Mucosa of stomach (tissue), 1 donor: ENCODE measurements around the gene GIMAP2.
"Not testable (repeated sequence)": the region's sequence is repeated elsewhere in the genome, so short reads cannot be mapped to it uniquely, and the experiment has no call there.

Experiments used
- H3K27me3 ChIP-seq: one replicate; pipeline ENCODE4 v1.7.0; 2013; ENCODE audit warnings: mild to moderate bottlenecking, low read length; ENCODE audit not compliant: control insufficient read depth, insufficient read depth
- H3K36me3 ChIP-seq: one replicate; pipeline ENCODE4 v1.7.0; 2013; ENCODE audit warnings: low read length; ENCODE audit not compliant: control insufficient read depth, insufficient read depth
- H3K4me1 ChIP-seq: one replicate; pipeline ENCODE4 v1.7.0; 2013; ENCODE audit warnings: mild to moderate bottlenecking, low read length; ENCODE audit not compliant: control insufficient read depth, insufficient read depth
- H3K4me3 ChIP-seq: one replicate; pipeline ENCODE4 v1.7.0; 2013; ENCODE audit warnings: low read length
- H3K9ac ChIP-seq: one replicate; pipeline ENCODE4 v1.7.0; 2013; ENCODE audit warnings: mild to moderate bottlenecking, low read length, moderate library complexity
- H3K9me3 ChIP-seq: one replicate; pipeline ENCODE4 v1.7.0; 2013; ENCODE audit warnings: mild to moderate bottlenecking, low read length, moderate library complexity; ENCODE audit not compliant: control insufficient read depth
- donor health status: Pancreatic carcinoma.

Gene GIMAP2

DNA sequence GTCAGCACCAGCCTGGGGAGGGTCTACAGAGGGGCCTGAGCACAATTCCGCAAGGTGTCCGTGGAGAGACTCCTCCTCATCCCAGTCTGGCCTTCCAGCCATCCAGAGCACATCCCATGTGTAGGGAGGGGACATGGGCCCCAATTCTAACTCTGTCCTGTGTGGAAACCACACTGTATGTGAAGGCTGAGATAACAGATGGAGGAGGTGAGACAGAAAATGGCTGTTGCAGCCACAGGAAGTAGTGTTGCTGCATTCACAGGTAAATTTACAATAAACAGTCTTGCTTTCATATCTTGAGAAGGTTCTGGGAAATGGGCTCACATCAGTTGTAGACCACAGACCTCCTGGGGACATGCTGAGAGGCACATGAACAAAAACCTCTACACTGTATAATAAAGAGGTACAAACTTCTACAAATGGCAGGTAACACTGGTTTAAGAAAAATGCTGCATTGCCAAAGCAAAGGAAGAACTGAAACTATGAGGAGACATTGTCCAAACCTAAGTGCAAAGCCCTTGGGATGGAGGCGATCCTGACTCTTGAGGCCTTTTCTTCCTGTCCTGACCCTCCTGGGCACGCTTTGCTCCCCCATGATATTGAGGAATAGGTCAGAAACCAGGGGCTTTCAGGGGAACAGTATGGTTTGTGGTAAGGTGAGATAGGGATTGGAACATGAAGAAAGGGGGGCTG is 21.6 kb upstream of the GIMAP2 start:
- H3K9me3 ChIP-seq: no peaks in the 10 kb centered on the region
- no peaks in the 10 kb centered on the region for H3K36me3 ChIP-seq
- no peaks in the 10 kb centered on the region for H3K4me1 ChIP-seq
- H3K9ac ChIP-seq: no peak overlapping the region
- no peaks in the 10 kb centered on the region for H3K27me3 ChIP-seq
- H3K4me3 ChIP-seq: no peak overlapping the region

DNA sequence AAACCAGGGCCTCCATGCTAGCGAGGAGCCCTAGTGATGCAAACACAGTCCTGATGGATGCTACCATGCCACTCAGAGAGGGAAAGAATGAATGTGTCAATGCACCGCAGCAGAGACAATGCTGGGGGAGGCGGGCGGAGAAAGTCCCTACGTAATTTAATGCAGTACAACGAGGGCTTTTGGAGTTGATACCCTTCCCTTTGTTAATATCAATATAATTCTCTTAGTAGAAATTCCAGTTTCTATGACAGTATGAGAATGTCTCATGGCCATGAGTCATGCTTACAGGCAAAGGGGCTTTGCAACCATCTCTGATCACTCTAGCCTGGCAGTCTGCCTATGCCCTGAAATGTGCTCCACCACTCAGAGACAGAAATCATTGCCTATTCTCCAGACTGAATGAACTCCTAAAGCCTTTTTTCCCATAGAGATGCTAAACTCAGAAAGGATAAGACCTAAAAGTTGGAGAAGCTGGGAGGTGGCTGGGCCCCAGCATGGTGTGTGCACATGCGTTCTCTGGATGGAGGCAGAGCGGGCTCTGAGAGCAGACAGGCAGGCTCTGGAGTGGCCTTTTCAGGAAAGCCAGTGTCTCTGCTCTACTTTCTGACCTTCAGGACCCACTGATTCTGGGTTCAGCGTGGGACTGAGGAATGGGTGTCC is 20.3 kb upstream of the GIMAP2 start:
- Histone ChIP-seq H3K36me3 (no peaks in the 10 kb centered on the region), H3K4me3 (no peak overlapping the region), H3K27me3 (no peaks in the 10 kb centered on the region), H3K9me3 (no peaks in the 10 kb centered on the region), H3K4me1 (no peaks in the 10 kb centered on the region), H3K9ac (no peak overlapping the region)

DNA sequence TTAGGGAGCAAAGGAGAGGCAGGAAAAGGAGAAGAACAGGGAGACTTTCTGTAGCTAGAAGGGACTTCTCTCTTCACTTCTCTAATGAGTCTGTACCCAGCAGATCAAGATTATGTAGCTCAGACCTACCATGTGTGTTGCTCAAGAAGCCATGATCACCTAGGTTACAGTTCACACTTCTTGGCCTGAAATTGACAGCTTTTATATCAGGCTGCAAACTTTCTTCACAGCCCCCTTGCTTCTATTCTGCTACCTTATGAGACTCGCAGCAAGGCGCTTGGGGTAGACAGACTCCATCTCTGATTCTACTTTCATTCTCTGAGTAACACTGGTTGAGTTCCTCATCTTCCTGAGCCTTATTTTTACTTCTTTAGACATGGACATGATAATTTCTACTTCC is 19.6 kb upstream of the GIMAP2 start:
- no peaks in the 10 kb centered on the region for H3K9me3 ChIP-seq
- H3K9ac ChIP-seq: no peak overlapping the region
- H3K36me3 ChIP-seq: no peaks in the 10 kb centered on the region

DNA sequence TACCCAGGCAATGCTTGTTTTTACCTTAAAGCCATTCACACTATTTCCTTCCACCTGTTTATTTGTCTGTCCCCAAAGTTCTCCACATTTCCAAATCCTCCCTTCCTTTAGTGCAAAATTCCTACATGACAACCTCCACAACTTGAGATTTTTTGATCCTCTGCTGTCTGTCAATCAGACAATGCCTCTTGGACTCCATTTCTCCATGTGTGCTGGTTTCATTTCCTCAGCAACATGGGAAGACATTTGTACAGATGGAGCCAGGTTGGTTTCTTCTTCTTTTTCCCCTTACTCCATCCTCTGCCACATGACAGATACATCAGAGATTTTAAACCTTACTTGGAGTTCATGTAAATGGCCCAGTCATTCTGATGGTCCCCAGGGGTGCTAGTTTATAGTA is 19.1 kb upstream of the GIMAP2 start:
- no peak overlapping the region for H3K9ac ChIP-seq
- H3K36me3 ChIP-seq: no peaks in the 10 kb centered on the region
- no peaks in the 10 kb centered on the region for H3K27me3 ChIP-seq
- H3K9me3 ChIP-seq: no peaks in the 10 kb centered on the region
- no peak overlapping the region for H3K4me3 ChIP-seq
- no peaks in the 10 kb centered on the region for H3K4me1 ChIP-seq

More for the DNA sequence above, 19.6 kb upstream of the GIMAP2 start:
- Histone ChIP-seq H3K4me1 (no peaks in the 10 kb centered on the region), H3K27me3 (no peaks in the 10 kb centered on the region), H3K4me3 (no peak overlapping the region)

DNA sequence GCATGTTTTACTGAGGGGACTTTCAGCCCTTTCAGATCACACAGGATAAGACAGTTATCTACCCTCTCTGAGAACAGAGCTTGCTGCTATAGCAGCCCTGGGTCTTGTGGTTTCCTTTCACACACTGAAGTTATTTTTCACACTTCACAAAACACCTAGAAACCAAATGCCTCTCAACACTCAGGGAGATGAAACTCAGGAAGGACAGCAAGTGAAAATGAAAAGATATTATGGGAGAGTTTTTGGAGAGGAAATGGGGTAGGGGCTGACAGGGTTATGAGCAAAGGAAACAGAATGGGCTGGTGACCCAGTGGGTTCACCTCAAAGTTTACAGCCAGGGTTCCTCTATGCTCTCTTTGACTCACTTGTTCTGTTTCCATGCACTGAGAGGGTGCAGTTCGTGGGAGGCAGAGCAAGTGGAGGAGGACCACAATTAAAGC is 17.0 kb upstream of the GIMAP2 start:
- H3K4me3 ChIP-seq: no peak overlapping the region
- no peaks in the 10 kb centered on the region for H3K36me3 ChIP-seq
- no peak overlapping the region for H3K9ac ChIP-seq
- no peaks in the 10 kb centered on the region for H3K27me3 ChIP-seq
- no peaks in the 10 kb centered on the region for H3K4me1 ChIP-seq
- H3K9me3 ChIP-seq: no peaks in the 10 kb centered on the region

DNA sequence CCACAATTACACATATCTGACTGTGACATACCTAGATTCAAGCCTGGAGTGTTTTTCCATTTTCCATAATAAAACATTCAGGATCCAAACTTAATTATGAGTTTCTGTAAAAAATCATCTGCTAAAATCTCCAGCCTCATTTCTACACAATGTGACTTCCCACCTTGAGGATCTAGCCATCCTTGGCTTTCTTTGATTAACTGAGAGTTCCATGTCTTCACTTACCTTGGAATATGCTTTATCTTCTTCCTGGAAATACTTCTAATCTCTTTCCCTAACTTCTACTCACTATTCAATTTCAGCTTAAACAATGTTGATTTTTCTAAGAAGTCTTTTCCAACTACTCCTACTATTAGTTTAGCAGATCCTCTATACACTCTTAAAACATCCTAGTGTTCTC is 16.5 kb upstream of the GIMAP2 start:
- Histone ChIP-seq H3K27me3 (no peaks in the 10 kb centered on the region), H3K36me3 (no peaks in the 10 kb centered on the region), H3K4me3 (no peak overlapping the region), H3K4me1 (no peaks in the 10 kb centered on the region), H3K9me3 (no peaks in the 10 kb centered on the region), H3K9ac (no peak overlapping the region)

DNA sequence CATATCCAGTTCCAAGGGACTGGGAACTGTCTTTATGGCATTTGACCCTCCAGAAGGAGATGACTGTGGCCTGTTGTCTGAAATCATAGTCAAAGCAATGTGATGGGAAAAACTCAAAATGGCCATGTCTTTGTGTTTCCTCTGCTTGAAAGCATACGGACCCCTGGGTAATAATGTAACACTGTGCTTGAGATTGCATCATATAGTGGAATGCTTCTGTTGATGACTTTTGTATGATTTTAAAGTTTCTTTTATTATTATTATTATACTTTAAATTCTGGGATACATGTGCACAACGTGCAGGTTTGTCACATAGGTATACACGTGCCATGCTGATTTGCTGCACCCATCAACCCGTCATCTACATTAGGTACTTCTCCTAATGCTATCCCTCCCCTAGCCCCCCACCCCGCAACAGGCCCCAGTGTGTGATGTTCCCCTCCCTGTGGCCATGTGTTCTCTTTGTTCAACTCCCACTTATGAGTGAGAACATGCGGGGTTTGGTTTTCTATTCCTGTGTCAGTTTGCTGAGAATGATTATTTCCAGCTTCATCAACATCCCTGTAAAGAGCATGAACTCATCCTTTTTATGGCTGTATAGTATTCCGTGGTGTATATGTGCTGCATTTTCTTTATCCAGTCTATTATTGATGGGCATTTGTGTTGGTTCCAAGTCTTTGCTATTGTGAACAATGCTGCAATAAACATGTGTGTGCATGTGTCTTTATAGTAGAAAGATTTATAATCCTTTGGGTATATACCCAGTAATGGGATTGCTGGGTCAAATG is 13.5 kb upstream of the GIMAP2 start:
- H3K4me3 ChIP-seq, H3K9me3 ChIP-seq, H3K27me3 ChIP-seq, H3K4me1 ChIP-seq, H3K9ac ChIP-seq, H3K36me3 ChIP-seq: not testable (repeated sequence)

DNA sequence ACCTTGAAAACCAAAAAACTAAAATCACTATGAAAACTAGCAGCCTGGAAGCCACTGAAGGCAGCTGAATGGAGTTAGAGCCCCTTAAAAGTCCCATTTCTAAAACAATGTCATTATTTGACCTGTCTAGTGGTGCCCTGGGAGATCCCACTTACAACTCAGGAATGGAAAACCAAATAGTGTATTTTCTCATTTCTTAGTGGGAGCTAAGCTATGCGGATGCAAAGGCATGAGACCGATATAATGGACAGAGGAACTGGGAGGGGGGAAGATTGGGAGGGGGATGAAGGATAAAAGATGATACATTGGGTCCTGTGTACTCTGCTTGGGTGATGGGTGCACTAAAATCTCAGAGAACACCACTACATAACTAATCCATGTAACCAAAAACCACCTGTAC is 9.8 kb upstream of the GIMAP2 start:
- no peak overlapping the region for H3K4me3 ChIP-seq
- no peaks in the 10 kb centered on the region for H3K4me1 ChIP-seq
- no peak overlapping the region for H3K9ac ChIP-seq

DNA sequence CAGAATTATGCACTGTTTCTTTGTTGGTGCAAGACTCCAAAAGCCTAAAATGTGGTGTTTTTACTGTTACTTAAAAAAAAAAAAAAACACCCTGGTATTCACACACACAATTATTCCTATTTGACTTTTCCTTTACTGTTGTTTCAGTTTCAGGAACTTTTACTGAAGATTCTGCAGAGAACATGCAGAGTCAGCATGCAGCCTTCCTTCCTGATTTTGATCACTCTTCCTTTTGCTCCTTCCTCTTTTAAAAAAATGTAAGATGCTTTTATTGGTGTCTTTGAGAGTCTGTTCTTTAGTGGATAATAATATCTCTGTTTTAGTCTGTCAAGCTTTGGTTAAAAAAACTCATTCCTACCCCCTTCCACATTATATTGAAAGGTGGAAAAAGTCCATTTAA is 9.2 kb upstream of the GIMAP2 start:
- not testable (repeated sequence) for H3K4me1 ChIP-seq, H3K27me3 ChIP-seq, H3K4me3 ChIP-seq

More for the DNA sequence above, 9.8 kb upstream of the GIMAP2 start:
- H3K27me3 ChIP-seq: no peaks in the 10 kb centered on the region
- no peaks in the 10 kb centered on the region for H3K9me3 ChIP-seq
- no peaks in the 10 kb centered on the region for H3K36me3 ChIP-seq

DNA sequence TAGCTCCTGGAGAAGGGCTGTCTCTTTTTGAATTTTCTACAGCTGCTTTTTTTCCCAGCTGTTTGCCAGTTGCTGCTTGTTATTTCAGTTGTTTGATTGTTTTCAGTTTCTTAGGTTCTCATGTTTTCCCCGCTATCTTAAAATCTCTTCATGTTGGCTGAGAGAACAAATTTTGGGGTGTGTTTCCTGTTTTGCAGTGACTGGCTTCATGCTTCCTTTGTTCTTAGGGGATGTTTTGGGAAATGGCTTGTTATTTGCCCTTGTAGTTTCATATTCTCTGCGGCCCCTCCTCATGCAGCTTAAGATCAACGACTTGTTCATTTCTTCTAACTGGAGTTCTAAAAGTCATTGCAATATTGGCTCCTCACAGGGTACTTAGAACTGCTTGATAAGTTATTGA is 8.7 kb upstream of the GIMAP2 start:
- not testable (repeated sequence) for H3K4me1 ChIP-seq, H3K4me3 ChIP-seq, H3K9ac ChIP-seq, H3K9me3 ChIP-seq, H3K36me3 ChIP-seq, H3K27me3 ChIP-seq

More for the DNA sequence above, 9.2 kb upstream of the GIMAP2 start:
- H3K36me3 ChIP-seq, H3K9me3 ChIP-seq, H3K9ac ChIP-seq: not testable (repeated sequence)

DNA sequence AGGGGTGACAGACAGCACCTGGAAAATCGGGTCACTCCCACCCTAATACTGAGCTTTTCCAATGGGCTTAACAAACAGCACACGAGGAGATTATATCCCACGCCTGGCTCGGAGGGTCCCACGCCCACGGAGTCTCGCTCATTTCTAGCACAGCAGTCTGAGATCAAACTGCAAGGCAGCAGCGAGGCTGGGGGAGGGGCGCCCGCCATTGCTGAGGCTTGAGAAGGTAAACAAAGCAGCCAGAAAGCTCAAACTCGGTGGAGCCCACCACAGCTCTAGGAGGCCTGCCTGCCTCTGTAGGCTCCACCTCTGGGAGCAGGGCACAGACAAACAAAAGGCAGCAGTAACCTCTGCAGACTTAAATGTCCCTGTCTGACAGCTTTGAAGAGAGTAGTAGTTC is 6.9 kb upstream of the GIMAP2 start:
- not testable (repeated sequence) for H3K27me3 ChIP-seq, H3K9ac ChIP-seq, H3K4me3 ChIP-seq, H3K36me3 ChIP-seq, H3K4me1 ChIP-seq, H3K9me3 ChIP-seq

DNA sequence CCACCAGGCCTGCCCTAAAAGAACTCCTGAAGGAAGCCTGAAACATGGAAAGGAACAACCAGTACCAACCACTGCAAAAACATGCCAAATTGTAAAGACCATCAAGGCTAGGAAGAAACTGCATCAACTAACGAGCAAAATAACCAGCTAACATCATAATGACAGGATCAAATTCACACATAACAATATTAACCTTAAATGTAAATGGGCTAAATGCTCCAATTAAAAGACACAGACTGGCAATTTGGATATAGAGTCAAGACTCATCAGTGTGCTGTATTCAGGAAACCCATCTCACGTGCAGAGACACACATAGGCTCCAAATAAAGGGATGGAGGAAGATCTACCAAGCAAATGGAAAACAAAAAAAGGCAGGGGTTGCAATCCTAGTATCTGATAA is 5.1 kb upstream of the GIMAP2 start:
- not testable (repeated sequence) for H3K4me3 ChIP-seq, H3K4me1 ChIP-seq, H3K27me3 ChIP-seq, H3K9ac ChIP-seq, H3K9me3 ChIP-seq, H3K36me3 ChIP-seq
